HepG2 (cell line): Measurements from ENCODE around the gene PRRT2. TPM values are rescaled to one million over a fixed set of nuclear protein-coding genes. Genes with fewer than 3 reads are reported as not detected.
A peak's percentile ranks its signal among the peaks of the same experiment; 100 is the strongest.

ENCODE experiments used
- CBFB ChIP-seq: sonication (generic); formaldehyde crosslinking; IDR thresholded peaks from 2 replicates; pipeline ENCODE4 v1.4.0; 2020; ENCODE audit warnings: missing genetic modification reagents
- CCDC6 ChIP-seq: sonication (generic); formaldehyde crosslinking; IDR thresholded peaks from 2 replicates; pipeline ENCODE4 v1.8.1; 2022; ENCODE audit warnings: mild to moderate bottlenecking, missing genetic modification reagents, moderate library complexity
- CSRNP1 ChIP-seq: sonication (generic); formaldehyde crosslinking; IDR thresholded peaks from 2 replicates; pipeline ENCODE4 v1.8.1; 2023; ENCODE audit warnings: mild to moderate bottlenecking, missing genetic modification reagents
- ERF ChIP-seq: IDR thresholded peaks from 2 replicates; pipeline ENCODE4 v1.6.1; 2018; ENCODE audit warnings: missing biosample characterization, missing genetic modification reagents
- FIP1L1 ChIP-seq: fragments of 200-400 bp; formaldehyde crosslinking; IDR thresholded peaks from 2 replicates; pipeline ENCODE4 v1.6.1; 2018; ENCODE audit warnings: low read depth, mild to moderate bottlenecking, low read length, moderate library complexity, borderline replicate concordance; ENCODE audit not compliant: insufficient read depth
- GZF1 ChIP-seq: sonication (generic); formaldehyde crosslinking; IDR thresholded peaks from 2 replicates; pipeline ENCODE4 v1.5.1; 2020; ENCODE audit warnings: mild to moderate bottlenecking, missing genetic modification reagents
- HOXA9 ChIP-seq: sonication (generic); formaldehyde crosslinking; IDR thresholded peaks from 2 replicates; pipeline ENCODE4 v1.8.1; 2022; ENCODE audit warnings: missing genetic modification reagents, mild to moderate bottlenecking, moderate library complexity, borderline replicate concordance
- IRF9 ChIP-seq: sonication (generic); formaldehyde crosslinking; IDR thresholded peaks from 2 replicates; pipeline ENCODE4 v1.8.0; 2022; ENCODE audit warnings: missing genetic modification reagents, mild to moderate bottlenecking, borderline replicate concordance
- MZF1 ChIP-seq: sonication (generic); formaldehyde crosslinking; IDR thresholded peaks from 2 replicates; pipeline ENCODE4 v1.8.1; 2023; ENCODE audit warnings: mild to moderate bottlenecking, missing genetic modification reagents, borderline replicate concordance
- NFE2 ChIP-seq: sonication (generic); formaldehyde crosslinking; IDR thresholded peaks from 2 replicates; pipeline ENCODE4 v1.4.0; 2020; ENCODE audit warnings: missing genetic modification reagents
- PHF21A ChIP-seq: sonication (generic); formaldehyde crosslinking; IDR thresholded peaks from 2 replicates; pipeline ENCODE4 v1.5.0; 2020; ENCODE audit warnings: mild to moderate bottlenecking, missing genetic modification reagents
- RBFOX2 ChIP-seq: fragments of 200-400 bp; formaldehyde crosslinking; IDR thresholded peaks from 2 replicates; pipeline ENCODE4 v1.6.1; 2017; ENCODE audit warnings: low read depth, mild to moderate bottlenecking, low read length
- ZBTB39 ChIP-seq: sonication (generic); formaldehyde crosslinking; IDR thresholded peaks from 2 replicates; pipeline ENCODE4 v1.5.0; 2020; ENCODE audit warnings: missing genetic modification reagents
- ZNF224 ChIP-seq: sonication (generic); formaldehyde crosslinking; IDR thresholded peaks from 2 replicates; pipeline ENCODE4 v1.5.0; 2020; ENCODE audit warnings: mild to moderate bottlenecking, missing genetic modification reagents
- ZNF44 ChIP-seq: sonication (generic); formaldehyde crosslinking; IDR thresholded peaks from 2 replicates; pipeline ENCODE4 v1.5.1; 2020; ENCODE audit warnings: mild to moderate bottlenecking, missing genetic modification reagents
- ZNF512B ChIP-seq: sonication (generic); formaldehyde crosslinking; IDR thresholded peaks from 2 replicates; pipeline ENCODE4 v1.5.1; 2020; ENCODE audit warnings: missing genetic modification reagents, mild to moderate bottlenecking, borderline replicate concordance
- ZNF841 ChIP-seq: sonication (generic); formaldehyde crosslinking; IDR thresholded peaks from 2 replicates; pipeline ENCODE4 v1.8.1; 2023; ENCODE audit warnings: missing genetic modification reagents, borderline replicate concordance
- ZSCAN31 ChIP-seq: sonication (generic); formaldehyde crosslinking; IDR thresholded peaks from 2 replicates; pipeline ENCODE4 v1.5.0; 2020; ENCODE audit warnings: low read depth, mild to moderate bottlenecking, missing genetic modification reagents
- polyA plus RNA-seq, 8 experiments: library from polyadenylated mRNA; depleted of rRNA in 3 of 8; stranded (reverse) in 7 of 8; unstranded in 1 of 8; fragments of >200 nt; fragmentation: Illumina TruSeq in 4 of 8; extraction: Trizol in 4 of 8; gene quantifications; 2 replicates each; pipeline versions ENCODE4 v1.2.1 to v1.2.3, GENCODE V29; 2011 to 2016; ENCODE audit warnings: low read depth in 4 of 8, missing spikeins in 1 of 8, mixed read lengths in 1 of 8; ENCODE audit not compliant: insufficient read depth in 1 of 8
- total RNA-seq, 5 experiments: library from RNA; depleted of rRNA; stranded (reverse); fragments of >200 nt; fragmentation: Illumina TruSeq; extraction: Trizol; gene quantifications; 2 replicates each; pipeline ENCODE4 v1.2.3, GENCODE V29; 2016; ENCODE audit warnings: low read depth in 1 of 5

PRRT2 gene
- total and polyA plus RNA-seq, 2 of the 13 experiments (the other 11 are each of a cell fraction or from before 2014, with no cell fraction given) = 0.51 to 1.1 TPM

GRCh38 chr16:29806641-29807425 is 5.2 kb upstream of the PRRT2 start (continued):
- TF ChIP-seq ZBTB39 (CRISPR knock-in tag) (no peak), ZNF224 (CRISPR knock-in tag) (no peak), RBFOX2 (peak; percentile 70), NFE2 (CRISPR knock-in tag) (no peak), CBFB (CRISPR knock-in tag) (no peak), HOXA9 (CRISPR knock-in tag) (no peak; the same call in 1 of the 2 replicates), FIP1L1 (no peak), ZNF841 (no peak), ERF (no peak), CSRNP1 (no peak), CCDC6 (CRISPR knock-in tag) (no peak; the same call in 1 of the 2 replicates), ZSCAN31 (CRISPR knock-in tag) (no peak; the same call in 1 of the 2 replicates), GZF1 (CRISPR knock-in tag) (no peak), ZNF44 (no peak), IRF9 (no peak), PHF21A (no peak), MZF1 (CRISPR knock-in tag) (no peak), ZNF512B (no peak)
